ENCODE results near the gene ZC3H6.
"Not testable (repeated sequence)": the region's sequence is repeated elsewhere in the genome, so short reads cannot be mapped to it uniquely, and the experiment has no call there.

Gene ZC3H6

GRCh38 chr2:112339986-112340385, 64.6 kb downstream of the ZC3H6 start:
- no peak overlapping the region for H3K9ac ChIP-seq (ENCODE audit: low read depth, low read length)
- H3K27ac ChIP-seq (ENCODE audit: low read length), result no peak overlapping the region
- H3K27me3 ChIP-seq (ENCODE audit: insufficient read depth, low read length), result no peaks in the 10 kb centered on the region
- no peaks in the 10 kb centered on the region for H3K4me1 ChIP-seq (ENCODE audit: insufficient read depth, low read length)
- H3K4me3 ChIP-seq (ENCODE audit: low read length), result no peak overlapping the region
- H3K36me3 ChIP-seq (ENCODE audit: insufficient read depth, low read depth, low read length), result no peaks in the 10 kb centered on the region
- H3K9me3 ChIP-seq (ENCODE audit: insufficient read depth, low read depth, low read length), result no peaks in the 10 kb centered on the region

GRCh38 chr2:112340475-112341267, 65.3 kb downstream of the ZC3H6 start:
- no peaks in the 10 kb centered on the region for H3K36me3 ChIP-seq (ENCODE audit: insufficient read depth, low read depth, low read length)

GRCh38 chr2:112342067-112342550, 66.7 kb downstream of the ZC3H6 start:
- H3K9ac ChIP-seq (ENCODE audit: low read depth, low read length), result no peak overlapping the region
- no peak overlapping the region for H3K27ac ChIP-seq (ENCODE audit: low read length)
- no peaks in the 10 kb centered on the region for H3K4me1 ChIP-seq (ENCODE audit: insufficient read depth, low read length)
- H3K36me3 ChIP-seq (ENCODE audit: insufficient read depth, low read depth, low read length), result no peaks in the 10 kb centered on the region
- no peak overlapping the region for H3K4me3 ChIP-seq (ENCODE audit: low read length)
- H3K27me3 ChIP-seq (ENCODE audit: insufficient read depth, low read length), result no peaks in the 10 kb centered on the region
- H3K9me3 ChIP-seq (ENCODE audit: insufficient read depth, low read depth, low read length), result no peaks in the 10 kb centered on the region

More at GRCh38 chr2:112340475-112341267, 65.3 kb downstream of the ZC3H6 start:
- no peaks in the 10 kb centered on the region for H3K9me3 ChIP-seq (ENCODE audit: insufficient read depth, low read depth, low read length)
- no peaks in the 10 kb centered on the region for H3K4me1 ChIP-seq (ENCODE audit: insufficient read depth, low read length)
- H3K27ac ChIP-seq (ENCODE audit: low read length), result no peak overlapping the region
- no peaks in the 10 kb centered on the region for H3K27me3 ChIP-seq (ENCODE audit: insufficient read depth, low read length)
- H3K9ac ChIP-seq (ENCODE audit: low read depth, low read length), result no peak overlapping the region
- no peak overlapping the region for H3K4me3 ChIP-seq (ENCODE audit: low read length)

GRCh38 chr2:112343827-112344585, 68.6 kb downstream of the ZC3H6 start:
- H3K4me1 ChIP-seq (ENCODE audit: insufficient read depth, low read length), result no peaks in the 10 kb centered on the region
- H3K4me3 ChIP-seq (ENCODE audit: low read length), result no peak overlapping the region
- no peak overlapping the region for H3K9ac ChIP-seq (ENCODE audit: low read depth, low read length)
- no peaks in the 10 kb centered on the region for H3K9me3 ChIP-seq (ENCODE audit: insufficient read depth, low read depth, low read length)
- no peak overlapping the region for H3K27ac ChIP-seq (ENCODE audit: low read length)
- H3K27me3 ChIP-seq (ENCODE audit: insufficient read depth, low read length), result no peaks in the 10 kb centered on the region
- H3K36me3 ChIP-seq (ENCODE audit: insufficient read depth, low read depth, low read length), result no peaks in the 10 kb centered on the region

- Histone ChIP-seq H3K27me3 (ENCODE audit: insufficient read depth, low read length) (no peaks in the 10 kb centered on the region), H3K4me1 (ENCODE audit: insufficient read depth, low read length) (no peaks in the 10 kb centered on the region), H3K36me3 (ENCODE audit: insufficient read depth, low read depth, low read length) (no peaks in the 10 kb centered on the region), H3K9me3 (ENCODE audit: insufficient read depth, low read depth, low read length) (no peaks in the 10 kb centered on the region), H3K27ac (ENCODE audit: low read length) (no peak overlapping the region), H3K9ac (ENCODE audit: low read depth, low read length) (no peak overlapping the region), H3K4me3 (ENCODE audit: low read length) (no peak overlapping the region)
Measured at GRCh38 chr2:112345030-112346027, 69.9 kb downstream of the ZC3H6 start.

GRCh38 chr2:112352292-112352691, 76.9 kb downstream of the ZC3H6 start:
- H3K4me1 ChIP-seq (ENCODE audit: insufficient read depth, low read length); H3K27ac ChIP-seq (ENCODE audit: low read length); H3K36me3 ChIP-seq (ENCODE audit: insufficient read depth, low read depth, low read length); H3K4me3 ChIP-seq (ENCODE audit: low read length); H3K9ac ChIP-seq (ENCODE audit: low read depth, low read length); H3K9me3 ChIP-seq (ENCODE audit: insufficient read depth, low read depth, low read length); H3K27me3 ChIP-seq (ENCODE audit: insufficient read depth, low read length): not testable (repeated sequence)

- H3K27ac ChIP-seq (ENCODE audit: low read length); H3K36me3 ChIP-seq (ENCODE audit: insufficient read depth, low read depth, low read length); H3K27me3 ChIP-seq (ENCODE audit: insufficient read depth, low read length); H3K9me3 ChIP-seq (ENCODE audit: insufficient read depth, low read depth, low read length); H3K4me3 ChIP-seq (ENCODE audit: low read length); H3K9ac ChIP-seq (ENCODE audit: low read depth, low read length); H3K4me1 ChIP-seq (ENCODE audit: insufficient read depth, low read length): not testable (repeated sequence)
Measured at GRCh38 chr2:112352809-112353603, 77.6 kb downstream of the ZC3H6 start.

- H3K4me3 ChIP-seq (ENCODE audit: low read length); H3K36me3 ChIP-seq (ENCODE audit: insufficient read depth, low read depth, low read length); H3K9me3 ChIP-seq (ENCODE audit: insufficient read depth, low read depth, low read length); H3K9ac ChIP-seq (ENCODE audit: low read depth, low read length); H3K4me1 ChIP-seq (ENCODE audit: insufficient read depth, low read length); H3K27ac ChIP-seq (ENCODE audit: low read length); H3K27me3 ChIP-seq (ENCODE audit: insufficient read depth, low read length): not testable (repeated sequence)
Measured at GRCh38 chr2:112354335-112354734, 78.9 kb downstream of the ZC3H6 start.

- H3K27ac ChIP-seq (ENCODE audit: low read length); H3K4me1 ChIP-seq (ENCODE audit: insufficient read depth, low read length); H3K27me3 ChIP-seq (ENCODE audit: insufficient read depth, low read length): not testable (repeated sequence)
Measured at GRCh38 chr2:112360055-112360454, 84.7 kb downstream of the ZC3H6 start.

More at GRCh38 chr2:112360055-112360454, 84.7 kb downstream of the ZC3H6 start:
- H3K9ac ChIP-seq (ENCODE audit: low read depth, low read length); H3K9me3 ChIP-seq (ENCODE audit: insufficient read depth, low read depth, low read length); H3K4me3 ChIP-seq (ENCODE audit: low read length); H3K36me3 ChIP-seq (ENCODE audit: insufficient read depth, low read depth, low read length): not testable (repeated sequence)
